Activated naive CD4-positive, alpha-beta T cell (primary cell): Measurements from ENCODE around the gene CLDN6.
"Not testable (repeated sequence)": the region's sequence is repeated elsewhere in the genome, so short reads cannot be mapped to it uniquely, and the experiment has no call there.

Experiments used
- DNase-seq, 4 experiments: peaks; one replicate each; lab custom pipeline; 2025; lab: John Stamatoyannopoulos, UW

Gene CLDN6, protein sequence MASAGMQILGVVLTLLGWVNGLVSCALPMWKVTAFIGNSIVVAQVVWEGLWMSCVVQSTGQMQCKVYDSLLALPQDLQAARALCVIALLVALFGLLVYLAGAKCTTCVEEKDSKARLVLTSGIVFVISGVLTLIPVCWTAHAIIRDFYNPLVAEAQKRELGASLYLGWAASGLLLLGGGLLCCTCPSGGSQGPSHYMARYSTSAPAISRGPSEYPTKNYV

DNA sequence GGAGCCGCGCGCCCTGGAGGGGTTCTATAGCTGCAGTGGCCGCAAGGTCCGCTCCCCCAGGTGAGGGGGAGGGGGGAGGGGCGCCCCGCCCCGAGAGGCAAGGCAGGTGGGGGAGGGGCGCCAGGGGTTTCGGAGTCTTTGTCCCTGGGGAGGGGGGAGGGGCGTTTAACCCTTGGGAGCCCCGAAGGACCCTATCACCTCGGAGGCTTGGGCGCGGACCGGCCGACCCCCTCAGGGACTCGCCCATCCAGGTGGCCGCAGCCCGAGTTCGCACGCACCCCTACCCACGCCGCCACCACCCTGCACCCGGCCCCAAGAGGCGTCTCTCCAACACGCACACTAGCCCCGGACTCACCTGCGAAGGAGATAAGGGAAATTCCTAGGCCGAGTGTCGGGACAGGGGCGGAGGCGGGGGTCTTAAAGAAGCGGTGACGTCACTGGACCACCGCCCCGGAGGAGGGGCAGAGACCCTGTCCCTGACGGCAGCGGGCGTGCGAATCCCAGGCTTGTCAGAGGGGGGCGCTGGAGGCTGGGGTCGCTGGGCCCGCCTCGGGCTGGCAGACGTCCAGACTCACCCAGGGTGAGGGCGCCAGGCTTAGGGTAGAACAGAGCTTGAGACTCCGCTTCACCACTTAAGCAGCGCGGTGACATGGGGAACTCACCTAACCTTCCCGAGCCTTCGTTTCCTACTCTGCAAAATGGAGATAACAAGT is at the start of gene CLDN6:
CLDN6 (minus strand) TSS at position 390 of the 713 bp plus-strand sequence. CDS start 2,162 bp downstream, outside the sequence.
- no peak for DNase-seq

DNA sequence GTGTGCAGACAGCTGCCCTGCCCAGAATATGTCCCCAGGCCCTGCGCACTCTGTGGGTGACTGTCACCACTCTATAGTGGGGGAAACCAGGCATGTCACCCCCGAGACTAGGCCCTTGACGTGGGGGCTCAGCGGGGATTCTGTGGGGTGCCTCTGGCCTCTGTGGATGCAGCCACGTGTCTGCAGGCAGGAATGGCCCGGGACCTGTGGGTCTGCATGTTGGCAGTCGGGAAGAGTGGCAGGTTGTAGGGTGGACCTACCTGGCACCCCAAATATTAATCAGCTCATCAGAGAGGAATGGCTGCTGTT is 48.4 kb upstream of the CLDN6 start:
- DNase-seq, result no peak

DNA sequence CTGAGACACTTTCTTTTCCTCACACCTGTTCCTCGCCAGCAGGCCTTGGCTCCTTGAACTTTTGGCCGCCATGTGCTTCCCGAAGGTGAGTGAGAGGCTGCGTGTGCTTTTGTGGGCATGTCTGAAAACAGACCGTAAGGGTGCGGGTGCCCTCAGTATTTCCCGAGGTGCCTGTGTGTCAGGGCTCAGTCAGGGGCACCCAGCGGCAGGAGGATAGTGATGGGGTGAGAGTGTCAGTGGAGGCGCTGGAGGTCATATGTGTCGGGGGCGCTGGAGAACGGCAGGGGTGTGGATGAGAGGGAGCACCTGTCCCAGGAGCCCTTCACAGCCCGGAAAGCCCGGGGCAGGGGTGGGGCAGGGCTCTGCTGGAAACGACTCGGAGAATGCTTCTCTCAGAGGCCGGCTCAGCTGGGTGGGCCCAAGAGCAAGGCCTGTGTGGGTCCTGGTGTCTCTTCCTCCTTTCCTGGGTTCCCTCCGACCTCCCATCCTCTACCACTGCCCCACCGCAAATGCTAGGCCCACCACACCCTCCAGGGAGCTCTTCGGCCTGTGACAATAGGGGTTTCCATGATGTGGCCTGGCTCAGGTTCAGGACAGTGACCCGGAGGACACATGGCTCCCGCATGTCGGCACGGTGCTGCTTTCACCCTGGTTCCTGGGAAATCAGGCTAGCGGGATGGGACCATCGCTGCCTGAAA is 47.9 kb upstream of the CLDN6 start:
- DNase-seq, result peak in 1 of 4 experiments; percentile 44

DNA sequence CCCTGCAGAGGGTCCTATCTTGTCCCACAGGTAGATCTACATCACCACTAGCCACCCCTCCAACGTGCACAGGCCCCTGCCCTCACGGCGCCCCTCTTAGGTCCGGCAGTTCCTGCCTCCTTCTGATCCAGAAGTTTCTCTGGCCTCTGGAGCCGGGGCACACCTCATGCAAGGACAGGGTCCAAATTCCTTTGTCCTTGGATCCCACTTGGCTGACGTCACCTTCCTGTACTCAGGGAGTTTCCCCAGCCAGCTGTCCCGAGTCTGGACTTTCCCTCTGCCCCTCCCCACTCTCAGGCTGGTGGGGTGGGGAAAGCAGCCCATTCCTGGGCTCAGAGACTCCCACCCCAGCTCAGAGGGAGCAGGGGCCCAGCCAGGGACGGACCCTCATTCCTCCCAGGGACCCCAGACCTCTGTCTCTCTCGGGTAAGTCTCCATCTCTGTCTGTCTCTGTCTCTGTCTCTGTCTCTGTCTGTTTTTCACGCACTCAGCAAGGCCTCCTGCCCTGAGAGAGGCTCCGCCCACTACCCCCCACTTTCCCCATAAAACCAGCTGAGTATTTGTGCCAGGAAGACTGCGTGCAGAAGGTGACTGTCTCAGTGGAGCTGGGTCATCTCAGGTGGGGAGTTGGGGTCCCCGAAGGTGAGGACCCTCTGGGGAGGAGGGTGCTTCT is 47.2 kb upstream of the CLDN6 start, which contains the start of gene IL32:
IL32 (plus strand) TSS at position 572 of the 673 bp plus-strand sequence. CDS start 172 bp downstream, outside the sequence.
- DNase-seq, result peak in 2 of 4 experiments; percentile 42 to 47

DNA sequence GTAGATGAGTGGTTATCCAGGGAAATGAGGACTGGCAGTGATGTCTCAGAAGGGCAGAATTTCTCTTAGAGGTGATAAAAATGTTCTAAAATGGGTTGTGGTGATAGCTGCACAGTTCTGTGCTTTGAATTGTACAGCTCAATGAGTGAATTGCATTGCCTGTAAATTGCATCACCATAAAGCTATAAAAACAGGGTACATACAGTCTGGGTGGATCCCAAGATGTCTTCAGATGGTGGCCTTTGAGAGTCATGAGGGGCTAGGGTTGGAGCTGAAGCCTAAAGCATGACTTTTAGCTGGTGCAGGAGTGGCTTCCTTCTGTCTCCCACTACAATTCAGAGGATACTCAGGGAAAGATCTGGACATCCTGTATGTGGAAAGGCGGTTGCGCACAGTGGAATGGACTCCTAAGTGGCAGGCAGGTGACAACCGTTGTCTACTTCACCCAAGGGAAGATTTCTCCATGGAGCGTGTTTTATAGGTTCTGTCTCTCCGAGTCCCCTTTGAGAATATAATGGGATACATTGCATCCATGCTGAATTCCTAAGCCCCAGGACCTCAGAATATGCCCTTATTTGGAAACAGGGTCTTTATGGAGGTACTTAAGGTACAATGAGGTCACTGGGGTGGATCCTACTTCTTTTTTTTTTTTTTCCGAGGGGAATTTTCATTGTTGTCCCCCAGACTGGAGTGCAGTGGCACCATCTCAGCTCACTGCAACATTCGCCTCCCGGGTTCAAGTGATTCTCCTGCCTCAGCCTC is 45.8 kb upstream of the CLDN6 start:
- no peak for DNase-seq

DNA sequence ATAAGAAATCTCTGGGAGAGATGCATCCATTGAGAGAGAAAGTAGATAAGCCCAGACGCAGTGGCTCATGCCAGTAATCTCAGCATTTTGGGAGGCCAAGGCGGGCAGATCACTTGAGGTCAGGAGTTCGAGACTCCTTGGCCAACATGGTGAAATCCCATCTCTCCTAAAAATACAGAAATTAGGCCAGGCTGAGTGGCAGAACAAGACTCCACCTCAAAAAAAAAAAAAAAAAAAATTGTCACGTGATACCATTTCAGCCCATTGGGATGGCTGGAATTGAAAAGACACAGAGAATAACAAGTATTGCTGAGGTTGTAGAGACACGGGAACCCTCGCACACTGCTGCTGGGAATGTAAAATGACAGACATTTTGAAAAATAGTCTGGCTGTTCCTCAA is 44.6 kb upstream of the CLDN6 start:
- DNase-seq, result no peak

DNA sequence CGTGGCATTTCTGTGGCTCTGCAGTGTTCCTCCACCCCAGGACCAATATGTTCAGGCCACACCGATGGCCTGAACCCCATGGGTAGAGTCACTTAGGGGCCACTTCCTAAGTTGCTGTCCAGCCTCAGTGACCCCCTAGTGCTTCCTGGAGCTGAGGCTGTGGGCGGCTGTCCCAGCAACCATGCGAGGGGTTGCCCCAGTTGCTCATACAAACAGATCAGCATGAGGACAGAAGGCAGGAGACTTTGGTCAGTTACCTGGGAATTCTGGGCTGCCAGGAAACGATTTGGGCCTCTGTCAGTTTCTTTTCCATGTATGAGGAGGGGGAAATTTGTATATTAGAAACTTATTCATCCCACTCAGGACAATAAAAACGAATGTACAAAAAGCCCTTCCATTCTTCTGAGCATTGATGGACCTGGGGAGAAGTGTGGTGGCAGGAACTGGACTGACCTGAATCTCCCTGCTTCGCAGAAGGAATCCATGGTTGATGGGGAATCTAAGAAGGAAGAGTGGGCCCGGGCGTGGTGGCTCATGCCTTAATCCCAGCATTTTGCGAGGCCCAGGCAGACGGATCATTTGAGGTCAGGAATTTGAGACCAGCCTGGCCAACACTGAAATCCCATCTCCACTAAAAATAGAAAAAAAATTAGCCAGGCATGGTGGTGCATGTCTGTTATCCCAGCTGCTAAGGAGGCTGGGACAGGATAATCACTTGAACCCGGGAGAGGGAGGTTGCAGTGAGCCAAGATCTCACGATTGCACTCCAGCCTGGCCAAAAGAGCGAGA is 42.5 kb upstream of the CLDN6 start:
- no peak for DNase-seq

DNA sequence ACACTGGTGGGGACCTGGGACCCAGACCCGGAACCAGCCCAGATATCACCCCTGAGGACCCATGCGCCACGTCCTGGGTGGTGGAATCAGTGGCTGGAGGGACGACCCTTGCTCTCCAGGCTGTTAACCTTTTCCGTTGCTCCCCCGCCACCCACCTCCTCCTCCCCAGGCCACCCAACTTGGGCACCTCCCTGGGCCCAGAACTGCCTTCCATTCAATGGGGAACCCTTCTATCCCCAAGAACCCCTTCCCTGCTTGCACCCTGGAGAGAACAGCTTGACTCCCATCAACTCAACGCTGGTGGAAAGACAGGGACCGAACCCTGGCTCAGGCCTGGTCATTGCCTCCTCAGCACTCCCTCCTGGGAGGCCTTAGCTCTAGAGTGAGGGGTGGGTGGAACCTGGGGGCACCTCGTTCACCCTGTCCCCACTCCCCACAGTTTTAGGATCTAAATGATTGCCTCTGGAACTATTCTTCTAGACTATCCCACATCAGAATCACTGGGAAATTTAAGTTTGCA is 41.8 kb upstream of the CLDN6 start:
- no peak for DNase-seq

DNA sequence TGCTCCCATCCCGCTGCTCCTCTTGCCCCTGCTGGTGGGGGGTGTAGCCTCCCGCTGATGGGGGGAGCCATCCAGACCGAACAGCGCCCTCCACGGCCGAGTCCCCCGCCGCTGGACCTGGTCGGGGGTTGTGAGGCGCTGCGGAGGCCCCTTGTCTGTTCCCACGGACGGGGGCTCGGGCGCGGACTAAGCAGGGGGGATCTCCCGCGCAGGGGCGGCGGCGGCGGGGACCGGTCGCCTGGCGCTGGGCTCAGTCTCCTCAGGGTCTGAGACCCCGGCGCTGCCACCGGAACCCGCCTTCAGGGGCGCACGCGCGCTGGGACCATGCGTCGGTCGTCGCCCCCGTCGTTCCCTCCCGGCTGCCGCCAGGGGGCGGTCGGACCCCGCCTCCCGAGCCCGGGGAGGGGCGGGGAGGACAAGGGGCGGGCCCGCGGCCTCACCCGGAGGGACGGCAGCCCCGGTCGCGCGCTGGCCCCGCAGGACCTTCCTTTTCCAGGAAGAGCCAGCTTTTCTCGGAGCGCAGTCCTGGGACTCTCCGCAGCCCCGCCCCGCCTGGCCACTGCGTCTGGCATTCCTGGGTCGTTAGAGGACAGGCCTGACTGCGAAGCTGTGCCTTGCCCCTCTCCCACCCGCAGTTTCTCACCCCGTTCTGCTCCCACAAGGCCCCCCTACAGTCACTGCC is 41.2 kb upstream of the CLDN6 start:
- peak; percentile 64 to 86 (median 72) for DNase-seq

DNA sequence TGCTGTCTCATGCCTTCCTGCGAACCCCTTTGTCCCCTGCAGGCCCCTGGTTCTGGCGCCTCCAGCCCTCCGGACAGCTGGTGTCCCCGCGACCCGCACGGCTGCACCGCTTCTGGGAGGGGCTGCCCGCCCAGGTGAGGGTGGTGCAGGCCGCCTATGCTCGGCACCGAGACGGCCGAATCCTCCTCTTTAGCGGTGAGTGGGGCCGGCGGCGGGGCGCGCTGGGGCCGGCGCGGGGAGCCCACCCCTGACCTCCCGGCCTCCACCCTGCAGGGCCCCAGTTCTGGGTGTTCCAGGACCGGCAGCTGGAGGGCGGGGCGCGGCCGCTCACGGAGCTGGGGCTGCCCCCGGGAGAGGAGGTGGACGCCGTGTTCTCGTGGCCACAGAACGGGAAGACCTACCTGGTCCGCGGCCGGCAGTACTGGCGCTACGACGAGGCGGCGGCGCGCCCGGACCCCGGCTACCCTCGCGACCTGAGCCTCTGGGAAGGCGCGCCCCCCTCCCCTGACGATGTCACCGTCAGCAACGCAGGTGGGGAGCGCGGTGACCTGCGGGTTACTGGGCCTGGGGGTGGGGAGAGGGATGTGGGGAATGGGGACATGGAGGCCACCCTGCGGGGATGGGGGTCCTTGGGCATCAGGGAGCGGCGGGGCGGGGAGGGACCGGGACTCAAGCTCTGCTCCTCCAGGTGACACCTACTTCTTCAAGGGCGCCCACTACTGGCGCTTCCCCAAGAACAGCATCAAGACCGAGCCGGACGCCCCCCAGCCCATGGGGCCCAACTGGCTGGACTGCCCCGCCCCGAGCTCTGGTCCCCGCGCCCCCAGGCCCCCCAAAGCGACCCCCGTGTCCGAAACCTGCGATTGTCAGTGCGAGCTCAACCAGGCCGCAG is 40.4 kb upstream of the CLDN6 start:
- DNase-seq, result peak in 1 of 4 experiments; percentile 43

DNA sequence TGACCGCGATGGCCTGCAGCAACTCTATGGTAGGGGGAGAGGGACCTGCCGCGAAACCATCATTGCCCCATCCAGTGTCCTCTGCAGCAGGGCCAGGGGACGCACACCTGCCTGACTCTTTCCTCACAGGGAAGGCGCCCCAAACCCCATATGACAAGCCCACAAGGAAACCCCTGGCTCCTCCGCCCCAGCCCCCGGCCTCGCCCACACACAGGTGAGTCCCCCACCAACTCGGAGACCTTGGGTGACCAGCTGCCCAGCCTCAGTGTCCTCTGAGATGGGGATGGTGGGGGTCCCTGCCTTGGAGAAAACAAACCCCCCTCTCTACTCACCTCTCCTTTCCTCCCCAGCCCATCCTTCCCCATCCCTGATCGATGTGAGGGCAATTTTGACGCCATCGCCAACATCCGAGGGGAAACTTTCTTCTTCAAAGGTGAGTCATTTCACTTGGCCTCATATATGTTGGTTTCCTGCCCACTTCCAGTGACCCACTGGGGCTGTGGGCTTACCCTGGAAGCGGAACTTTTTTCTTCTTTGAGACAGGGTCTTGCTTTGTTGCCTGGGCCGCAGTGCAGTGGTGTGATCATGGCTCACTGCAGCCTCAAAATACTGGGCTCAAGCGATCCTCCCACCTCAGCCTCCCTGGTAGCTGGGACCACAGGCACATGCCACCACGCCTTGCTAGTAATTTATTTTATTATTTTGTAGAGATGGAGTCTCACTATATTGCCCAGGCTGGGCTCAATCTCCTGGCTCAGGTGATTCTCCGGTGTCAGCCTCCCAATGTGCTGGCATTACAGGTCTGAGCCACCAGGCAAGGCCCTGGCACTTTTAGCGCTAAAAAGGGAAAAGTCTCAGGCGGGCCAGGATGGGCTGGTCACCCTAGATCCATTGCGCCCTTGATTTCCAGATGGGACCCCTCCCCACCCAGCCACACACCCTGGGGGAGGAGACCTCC is 39.5 kb upstream of the CLDN6 start:
- DNase-seq, result no peak

DNA sequence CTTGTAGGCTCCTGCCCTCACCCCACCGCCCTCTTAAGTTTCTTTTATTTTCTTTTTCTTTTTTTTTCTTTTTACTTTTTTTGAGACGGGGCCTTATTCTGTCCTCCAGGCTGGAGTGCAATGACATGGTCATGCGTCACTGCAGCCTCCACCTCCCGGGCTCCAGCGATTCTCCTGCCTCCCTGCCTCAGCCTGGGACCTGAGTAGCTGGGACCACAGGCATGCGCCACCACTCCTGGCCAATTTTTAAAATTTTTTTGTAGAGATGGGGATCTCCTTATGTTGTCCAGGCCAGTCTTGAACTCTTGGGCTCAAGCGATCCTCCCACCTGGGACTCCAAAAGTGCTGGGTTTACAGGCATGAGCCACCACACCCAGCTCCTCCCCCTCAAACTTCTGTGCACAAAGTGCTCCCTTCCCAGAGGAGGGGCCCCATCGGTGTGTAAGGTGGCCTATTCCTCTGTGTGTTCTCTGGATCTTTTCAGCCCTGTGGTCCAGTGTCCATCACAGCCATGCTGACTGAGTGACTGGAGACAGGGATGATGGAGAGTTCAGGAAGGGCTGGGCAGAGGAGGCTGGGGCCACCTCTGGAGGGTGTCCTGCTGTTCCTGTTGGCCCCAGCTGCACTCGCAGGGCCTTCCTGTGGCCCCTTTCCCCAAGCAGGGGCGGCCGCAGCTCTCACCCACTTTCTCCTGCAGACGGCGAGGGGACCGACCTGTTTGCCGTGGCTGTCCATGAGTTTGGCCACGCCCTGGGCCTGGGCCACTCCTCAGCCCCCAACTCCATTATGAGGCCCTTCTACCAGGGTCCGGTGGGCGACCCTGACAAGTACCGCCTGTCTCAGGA is 38.6 kb upstream of the CLDN6 start:
- DNase-seq, result no peak

DNA sequence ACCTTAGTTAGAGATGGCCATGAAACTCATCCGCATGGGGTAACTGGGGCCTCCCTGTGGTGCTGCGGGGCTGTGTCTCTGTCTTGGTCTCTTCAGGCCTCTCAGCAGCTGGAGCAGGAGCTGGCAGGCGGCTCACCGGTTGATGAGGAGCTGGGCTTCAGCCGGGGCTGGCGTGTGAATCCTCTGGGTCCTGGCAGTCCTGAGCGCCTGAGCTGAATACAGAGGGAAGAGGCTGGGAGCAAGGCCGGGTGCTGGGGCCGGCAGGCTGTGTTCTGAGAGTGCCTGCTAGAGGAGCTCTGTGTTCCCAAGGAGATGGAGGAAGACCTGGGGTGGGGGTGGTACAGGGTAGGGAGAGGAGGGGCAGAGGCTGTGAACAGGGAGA is 37.7 kb upstream of the CLDN6 start:
- not testable (repeated sequence) for DNase-seq

DNA sequence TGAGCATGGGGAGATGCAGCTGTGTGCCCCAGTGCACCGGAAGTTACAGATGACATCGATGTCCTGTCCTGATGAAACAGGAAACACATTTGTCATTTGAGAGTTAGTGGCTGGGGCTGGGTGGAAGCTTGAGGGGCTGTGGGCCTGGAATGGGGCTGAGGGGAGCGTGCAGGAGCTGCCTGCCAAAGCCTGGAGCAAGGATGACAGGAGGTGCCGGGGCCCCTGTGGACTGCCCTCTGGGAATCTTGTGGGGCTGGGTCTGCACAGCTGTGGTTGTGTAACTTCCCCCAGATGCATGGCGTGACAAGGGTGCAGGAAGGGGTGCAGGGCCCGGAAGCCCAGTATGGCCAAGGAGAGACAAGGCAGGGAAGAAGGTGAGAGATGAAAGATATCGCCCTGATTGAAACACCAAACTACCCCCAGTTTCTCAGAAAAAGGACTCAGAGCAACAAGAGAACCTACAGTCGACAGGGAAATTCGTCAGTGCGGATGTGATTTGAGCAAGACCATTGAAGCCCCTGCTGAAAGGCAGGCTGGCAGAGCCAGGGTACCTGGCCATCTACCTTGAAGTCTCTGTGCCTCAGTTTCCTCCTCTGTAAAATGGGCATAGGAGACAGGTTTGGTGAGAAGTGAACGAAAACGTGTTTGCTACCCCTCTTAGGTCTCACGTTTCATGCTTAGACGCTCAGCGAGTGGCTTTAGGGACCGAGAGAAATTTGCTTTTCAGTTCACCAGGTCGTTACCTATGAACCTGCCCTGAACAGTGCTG is 37.2 kb upstream of the CLDN6 start:
- DNase-seq, result no peak

DNA sequence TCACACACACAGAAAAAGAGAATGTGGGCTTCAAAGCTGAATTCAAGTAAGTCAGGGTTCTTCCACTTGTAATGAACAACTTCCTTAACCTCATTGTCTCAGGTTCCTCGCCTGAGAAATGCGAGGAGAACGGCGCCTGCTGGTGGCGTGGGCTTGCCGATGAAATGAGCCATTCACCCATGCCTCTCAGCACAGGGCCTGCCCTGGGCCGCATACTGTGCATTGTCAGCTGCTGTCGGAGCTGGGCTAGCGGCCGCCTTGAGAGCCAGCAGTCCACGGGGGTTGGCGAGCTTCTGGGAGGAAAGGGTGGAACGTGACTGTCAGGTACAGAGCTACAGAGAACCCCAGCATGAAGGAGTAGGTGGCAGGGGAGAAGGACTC is 35.3 kb upstream of the CLDN6 start:
- not testable (repeated sequence) for DNase-seq
